Measurements from ENCODE around the gene FCGR1A.
"Not testable (repeated sequence)": the region's sequence is repeated elsewhere in the genome, so short reads cannot be mapped to it uniquely, and the experiment has no call there.

FCGR1A gene

DNA sequence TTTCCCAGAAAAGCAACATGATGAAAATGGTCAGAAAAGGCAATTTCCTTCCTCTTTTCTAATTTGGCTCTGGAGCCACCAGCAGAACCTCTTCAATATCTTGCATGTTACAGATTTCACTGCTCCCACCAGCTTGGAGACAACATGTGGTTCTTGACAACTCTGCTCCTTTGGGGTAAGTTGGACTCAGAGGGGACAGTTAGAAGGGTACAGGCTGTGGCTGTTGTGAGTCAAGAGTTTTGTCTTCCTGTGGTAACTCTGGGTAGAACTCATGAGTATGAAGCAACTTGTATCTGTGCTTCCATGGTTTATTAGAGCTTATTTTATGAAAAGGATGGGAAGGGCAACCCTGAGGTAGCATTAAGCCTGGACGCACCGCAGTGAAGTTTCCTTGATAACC, at the start of gene FCGR1A:
Gene FCGR1A, plus strand, starts transcription at position 95 of the 400 bp plus-strand sequence. Its CDS starts 50 bp downstream, at position 145.
- DNase-seq (ENCODE audit: extremely low spot score); POLR2A ChIA-PET; CTCF ChIA-PET: not testable (repeated sequence)

DNA sequence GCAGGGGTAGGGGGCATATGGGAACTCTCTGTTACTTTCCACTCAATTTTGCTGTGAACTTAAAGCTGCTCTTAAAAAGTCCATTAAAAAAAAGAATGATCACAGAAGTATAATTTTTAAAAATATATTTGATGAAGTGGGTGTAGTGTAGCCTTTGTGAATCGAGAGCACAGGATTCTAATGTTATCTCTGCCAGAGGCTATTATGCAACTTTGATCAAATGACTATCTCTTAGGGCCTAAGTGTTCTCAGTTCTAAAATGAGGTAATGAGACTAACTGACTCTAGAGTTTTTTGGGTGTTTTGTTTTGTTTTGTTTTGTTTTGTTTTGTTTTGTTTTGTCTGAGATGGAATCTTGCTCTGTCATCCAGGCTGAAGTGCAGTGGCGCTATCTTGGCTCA, 49.7 kb upstream of the FCGR1A start:
- POLR2A ChIA-PET; CTCF ChIA-PET; DNase-seq (ENCODE audit: extremely low spot score): not testable (repeated sequence)

DNA sequence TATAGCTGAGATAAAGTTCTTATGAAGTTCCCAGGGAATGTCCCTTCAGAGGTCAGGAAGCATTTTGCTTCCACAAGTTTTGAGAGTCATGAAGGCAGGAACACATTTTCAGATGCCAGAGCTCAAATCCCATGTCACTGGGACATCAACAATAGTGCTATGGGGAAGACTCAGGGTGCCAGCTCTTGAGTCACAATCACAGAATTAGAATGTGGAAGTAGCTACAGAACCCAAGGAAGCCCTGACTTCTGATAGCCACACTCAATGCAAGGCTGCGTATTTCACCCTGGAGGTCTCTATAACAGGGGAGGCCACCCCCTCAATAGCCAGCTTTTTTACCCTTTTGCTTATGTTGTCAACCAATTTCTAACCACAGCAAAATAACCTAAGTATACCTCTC, 47.8 kb upstream of the FCGR1A start:
- CTCF ChIA-PET; DNase-seq (ENCODE audit: extremely low spot score); POLR2A ChIA-PET: not testable (repeated sequence)

DNA sequence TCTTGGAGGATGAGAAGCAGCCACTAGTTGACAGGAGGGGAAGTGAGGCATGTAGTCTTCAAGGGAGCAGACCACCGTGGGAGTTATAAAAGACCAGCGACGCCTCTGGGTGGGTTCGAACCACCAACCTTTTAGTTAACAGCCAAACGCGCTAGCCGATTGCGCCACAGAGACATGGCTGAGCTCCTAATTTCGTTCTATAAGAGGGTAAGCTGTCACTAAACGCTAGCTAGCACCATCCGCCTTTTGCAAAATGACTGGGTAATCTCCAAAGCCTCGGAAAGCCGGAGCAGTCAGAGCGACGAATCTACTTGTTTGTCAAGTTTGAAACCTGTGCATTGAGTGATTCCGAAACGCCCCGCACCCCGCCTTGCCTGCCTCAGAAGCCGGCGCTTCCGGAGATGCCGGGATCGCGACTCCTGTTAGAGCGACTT, 42.3 kb upstream of the FCGR1A start:
- CTCF ChIA-PET; DNase-seq (ENCODE audit: extremely low spot score); POLR2A ChIA-PET: not testable (repeated sequence)

DNA sequence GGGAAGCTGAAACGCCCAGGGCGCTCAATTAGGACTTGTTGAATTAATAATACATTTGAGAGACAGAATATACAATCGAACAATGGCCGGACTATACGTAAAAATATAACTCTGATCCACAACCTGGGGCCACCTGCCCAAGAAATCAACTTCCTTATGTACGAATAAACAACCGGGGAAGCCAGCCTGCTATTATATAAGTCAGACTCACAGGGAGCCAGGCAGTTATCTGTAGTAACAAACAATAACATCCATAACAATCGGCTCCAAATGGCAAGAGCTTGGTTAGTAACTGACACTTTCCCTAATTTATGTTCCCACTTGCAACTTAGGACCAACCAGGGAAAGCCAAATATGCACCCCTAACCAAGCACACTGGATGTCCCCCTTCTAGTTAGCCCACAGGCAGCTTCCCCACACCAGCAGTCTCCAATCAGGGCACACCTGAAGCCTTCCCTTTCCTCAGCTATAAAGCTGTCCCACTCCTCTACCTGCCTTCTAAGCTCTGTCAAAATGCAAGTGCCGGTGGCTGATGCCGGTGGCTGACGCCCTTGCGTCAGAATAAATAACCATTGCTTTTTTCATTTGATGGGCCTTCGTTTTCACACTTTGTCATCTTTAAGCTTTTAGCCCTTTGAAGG, 41.8 kb upstream of the FCGR1A start:
- POLR2A ChIA-PET; CTCF ChIA-PET; DNase-seq (ENCODE audit: extremely low spot score): not testable (repeated sequence)

DNA sequence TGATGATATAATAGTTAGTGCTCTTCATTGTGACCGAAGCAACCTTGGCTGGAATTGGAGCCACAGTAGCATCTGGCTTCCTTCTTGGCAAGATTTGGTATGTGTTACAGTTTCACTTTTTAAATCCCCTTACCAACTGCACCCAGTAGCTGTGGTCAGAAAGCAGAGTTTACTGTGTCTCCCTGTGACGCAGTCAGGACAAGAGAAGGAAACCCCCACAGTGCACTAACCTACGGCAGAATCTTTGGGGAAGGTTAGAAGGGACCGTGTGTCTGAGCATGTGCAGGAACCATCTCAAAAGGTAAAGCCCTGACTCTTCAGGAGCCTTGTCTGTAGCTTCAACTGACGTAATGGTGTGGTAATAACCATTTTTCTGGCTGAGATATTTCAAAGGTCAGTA, 40.6 kb upstream of the FCGR1A start:
- POLR2A ChIA-PET; DNase-seq (ENCODE audit: extremely low spot score); CTCF ChIA-PET: not testable (repeated sequence)

DNA sequence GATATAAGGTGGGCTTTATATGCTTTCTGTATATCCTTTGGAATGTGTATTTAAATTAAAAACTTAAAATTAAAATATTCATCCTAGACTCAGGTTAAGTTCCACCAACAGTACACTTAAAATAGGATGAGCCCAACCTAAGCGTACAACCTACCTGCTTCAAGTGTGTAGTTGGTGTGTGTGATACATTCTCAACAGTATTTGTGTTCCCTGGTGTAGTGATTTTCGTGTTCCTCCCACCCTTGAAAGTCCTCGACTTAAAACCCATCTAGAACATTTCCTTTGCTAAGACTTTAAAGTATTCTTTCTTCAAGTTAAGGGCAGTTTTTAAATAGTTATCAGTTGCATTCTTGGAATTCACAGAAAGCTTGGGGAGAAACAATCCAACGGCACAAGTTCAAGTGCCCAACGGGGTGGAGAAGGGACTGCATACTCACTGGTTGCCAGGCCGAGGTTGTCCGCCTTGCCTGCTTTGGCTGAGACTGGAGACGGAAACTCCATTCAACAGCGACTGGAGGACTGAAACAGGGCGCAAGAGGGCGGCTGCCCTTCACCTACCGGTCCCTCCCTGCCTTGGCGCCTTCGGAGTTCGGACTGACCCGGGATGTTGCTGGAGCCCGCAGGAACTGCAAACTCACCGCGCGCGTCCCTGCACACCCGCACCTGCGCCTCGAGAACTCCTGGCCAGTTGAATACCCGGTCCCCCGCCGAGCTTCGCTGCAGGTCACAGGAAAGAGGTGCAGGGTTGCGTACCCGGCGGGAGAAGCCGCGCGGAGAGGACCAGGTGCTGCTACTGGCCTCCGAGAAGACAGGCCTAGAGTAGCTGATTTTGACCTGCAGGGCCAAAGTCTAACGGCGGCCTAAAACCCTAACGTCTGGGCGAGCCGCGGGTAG, 35.8 kb upstream of the FCGR1A start:
- CTCF ChIA-PET; POLR2A ChIA-PET; DNase-seq (ENCODE audit: extremely low spot score): not testable (repeated sequence)

DNA sequence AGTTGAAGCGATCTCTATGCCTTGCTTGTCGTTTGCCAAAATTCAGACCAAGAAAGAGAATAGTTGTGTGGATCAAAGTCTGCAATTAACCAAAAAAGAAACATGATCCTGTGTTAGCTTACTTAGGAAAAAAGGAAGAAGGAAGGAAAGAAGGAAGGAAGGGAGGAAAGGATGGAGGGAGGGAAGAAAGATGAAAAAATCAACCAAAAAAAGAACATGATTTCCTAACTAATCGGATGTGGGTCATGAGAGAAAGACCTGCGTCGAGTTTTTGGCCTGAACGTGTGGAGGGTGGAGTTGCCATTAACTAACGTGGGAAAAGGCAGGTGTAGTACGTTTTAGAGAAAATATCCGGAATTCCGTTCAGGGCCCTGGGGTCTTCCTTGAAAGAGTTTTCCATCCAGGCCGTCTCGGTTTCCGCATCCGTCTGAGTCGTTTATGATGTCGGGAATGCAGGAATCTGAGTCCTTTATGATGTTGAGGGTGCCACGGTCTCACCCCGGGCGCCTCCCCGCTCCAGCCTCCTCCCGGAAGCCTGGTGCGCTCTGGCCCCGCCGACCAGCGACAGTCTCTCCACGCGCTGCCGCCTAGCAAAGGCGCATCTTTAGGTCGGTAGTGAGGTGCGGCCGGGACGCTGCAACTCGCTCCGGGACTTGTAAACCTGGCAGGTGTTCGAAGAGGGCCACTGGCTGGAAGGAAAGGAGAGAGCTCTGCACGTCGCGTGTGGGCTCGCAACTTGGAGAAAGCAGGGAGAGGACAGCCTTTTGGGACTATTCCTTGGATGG, 34.9 kb upstream of the FCGR1A start:
- CTCF ChIA-PET; POLR2A ChIA-PET; DNase-seq (ENCODE audit: extremely low spot score): not testable (repeated sequence)

DNA sequence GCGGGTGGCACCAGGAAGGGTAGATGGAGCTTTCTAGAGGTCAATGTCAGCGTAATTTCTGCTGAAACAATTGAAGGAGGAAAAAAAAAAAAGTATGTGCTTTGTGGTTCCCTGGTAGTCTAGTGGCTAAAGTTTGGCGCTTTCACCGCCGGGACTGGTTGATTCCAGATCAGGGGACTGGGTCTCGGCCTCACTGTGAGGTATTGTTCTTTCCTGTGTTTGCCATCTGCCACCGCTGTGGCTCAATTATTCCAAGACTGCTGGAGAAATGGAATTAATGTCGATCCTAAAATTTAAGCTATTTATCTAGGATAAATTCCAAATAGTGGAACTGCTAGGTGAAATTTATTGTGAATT, 34.4 kb upstream of the FCGR1A start:
- CTCF ChIA-PET; DNase-seq (ENCODE audit: extremely low spot score); POLR2A ChIA-PET: not testable (repeated sequence)

DNA sequence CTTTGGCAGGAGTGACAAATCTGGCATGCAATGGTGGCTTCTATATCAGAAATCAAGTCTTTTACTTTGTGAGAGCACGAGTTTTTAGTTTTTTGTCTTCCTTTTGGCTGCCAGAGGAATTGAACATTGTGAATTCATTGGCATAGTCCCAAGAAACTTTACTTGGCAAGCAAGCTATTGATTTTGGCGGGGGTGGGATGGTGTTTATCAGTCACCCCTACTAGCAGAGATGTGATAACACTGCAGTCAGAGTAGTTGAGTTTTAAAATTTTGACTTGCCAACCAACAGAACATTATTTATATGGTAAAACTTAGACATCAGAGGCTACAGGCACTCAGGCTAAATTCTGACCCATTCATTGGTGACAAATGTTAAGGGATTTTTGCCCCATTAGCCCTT, 31.9 kb upstream of the FCGR1A start:
- POLR2A ChIA-PET; CTCF ChIA-PET; DNase-seq (ENCODE audit: extremely low spot score): not testable (repeated sequence)

DNA sequence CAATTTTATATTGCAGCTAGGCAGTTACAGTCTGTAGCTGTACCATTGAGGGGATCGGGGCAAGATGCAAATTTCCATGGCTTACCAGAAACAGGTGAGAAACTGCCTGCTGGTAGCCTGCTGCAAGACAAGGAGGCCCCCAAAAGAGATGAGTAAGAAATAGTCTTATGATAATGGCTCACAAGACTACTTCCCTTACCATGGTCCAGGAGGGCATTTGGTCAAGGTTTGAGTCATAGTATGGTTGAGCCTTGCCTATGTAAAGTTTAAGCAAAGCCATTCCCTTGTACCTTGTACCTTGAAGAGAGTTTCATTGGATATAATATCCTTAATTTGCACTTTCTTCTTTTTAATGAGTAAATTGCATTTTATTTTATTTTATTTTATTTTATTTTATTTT, 30.3 kb upstream of the FCGR1A start:
- DNase-seq (ENCODE audit: extremely low spot score); POLR2A ChIA-PET; CTCF ChIA-PET: not testable (repeated sequence)

DNA sequence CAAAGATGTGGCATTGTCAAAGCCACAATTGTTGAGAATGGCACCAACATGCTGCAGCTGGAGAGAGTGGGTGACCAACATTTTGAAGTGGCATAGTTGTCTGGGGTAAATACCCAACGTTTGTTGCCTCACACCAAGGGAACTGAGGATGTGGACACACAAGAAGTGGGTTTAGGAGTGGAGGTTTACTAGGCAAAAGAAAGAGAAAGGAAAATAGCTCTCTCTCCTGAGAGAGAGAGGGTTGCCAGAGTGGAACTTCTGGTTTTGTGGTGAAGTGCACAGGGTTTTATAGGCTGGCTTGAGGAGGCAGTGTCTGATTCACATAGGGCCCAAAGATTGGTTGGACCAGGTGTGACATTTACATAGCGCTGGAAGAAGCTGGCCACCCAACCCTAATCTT, 29.0 kb upstream of the FCGR1A start:
- DNase-seq (ENCODE audit: extremely low spot score); POLR2A ChIA-PET; CTCF ChIA-PET: not testable (repeated sequence)

DNA sequence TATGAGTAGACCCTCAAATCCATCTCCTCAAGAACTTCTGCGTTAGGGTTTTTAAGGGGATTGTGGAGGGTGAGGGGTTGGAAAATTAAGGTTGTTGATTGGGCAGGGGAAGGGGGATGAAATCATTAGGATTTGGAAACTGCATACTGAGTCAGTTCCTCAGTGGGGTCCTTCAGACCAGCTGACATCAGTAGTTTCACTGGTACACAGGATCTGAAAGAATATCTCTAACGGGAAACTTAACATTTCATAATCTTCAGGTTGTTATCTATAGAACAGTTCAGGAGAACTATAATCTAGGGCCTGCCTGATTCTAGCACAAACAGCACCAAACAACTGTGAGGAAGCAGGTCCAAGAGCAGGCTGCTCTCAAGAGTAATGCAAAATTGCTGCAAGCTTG, 27.2 kb upstream of the FCGR1A start:
- CTCF ChIA-PET; DNase-seq (ENCODE audit: extremely low spot score); POLR2A ChIA-PET: not testable (repeated sequence)

DNA sequence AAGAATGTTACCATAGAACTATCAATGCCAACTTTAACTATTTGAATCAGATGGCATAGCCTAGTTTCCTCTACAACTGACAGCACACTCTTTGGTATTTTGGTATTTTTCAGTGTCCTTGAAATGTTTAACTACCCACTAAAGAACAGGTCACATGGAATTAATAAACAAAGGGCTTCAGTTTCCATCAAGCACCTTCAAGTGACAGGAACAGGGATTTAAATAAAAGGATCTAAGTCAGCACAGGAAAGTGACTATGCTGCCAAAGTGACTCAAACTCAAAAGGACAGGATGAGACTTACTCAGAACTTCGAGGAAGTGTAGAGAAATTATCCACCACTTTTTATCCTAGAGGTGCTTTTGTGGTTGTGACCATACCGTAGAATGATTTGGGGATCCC, 20.2 kb upstream of the FCGR1A start:
- POLR2A ChIA-PET; DNase-seq (ENCODE audit: extremely low spot score); CTCF ChIA-PET: not testable (repeated sequence)

DNA sequence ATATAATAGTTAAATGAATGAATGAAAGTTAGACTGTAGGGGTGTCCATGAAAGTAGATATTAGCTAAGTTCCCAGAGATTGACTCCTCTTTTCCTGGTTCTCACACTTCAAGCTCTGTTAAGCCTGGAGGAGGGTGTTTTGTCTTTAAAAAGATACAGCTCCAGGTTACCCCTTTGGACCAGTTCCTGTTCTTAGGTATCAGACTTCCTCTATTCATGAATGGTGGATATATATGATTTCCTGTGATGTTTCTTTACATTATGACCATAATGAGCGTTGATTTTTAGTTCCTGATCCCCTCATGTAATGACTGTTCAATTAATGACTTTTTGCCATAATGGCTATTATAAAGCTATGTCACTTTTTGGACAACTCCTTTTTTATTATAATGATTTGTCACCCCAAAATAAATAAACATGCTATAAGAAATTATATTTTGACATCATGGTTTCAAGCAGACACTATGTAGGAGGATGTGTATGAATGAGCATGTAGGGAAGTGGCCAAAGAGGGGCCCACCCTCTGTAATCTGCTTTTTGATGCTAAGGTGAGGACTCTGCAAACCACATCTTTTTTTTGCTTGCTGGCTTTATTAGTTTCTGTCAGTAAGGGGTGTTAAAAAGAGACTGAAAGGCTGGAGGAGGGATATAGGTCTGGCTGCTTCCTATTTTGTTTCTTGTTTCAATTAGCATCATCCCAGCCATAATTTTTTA, 18.2 kb upstream of the FCGR1A start:
- DNase-seq (ENCODE audit: extremely low spot score); POLR2A ChIA-PET; CTCF ChIA-PET: not testable (repeated sequence)

DNA sequence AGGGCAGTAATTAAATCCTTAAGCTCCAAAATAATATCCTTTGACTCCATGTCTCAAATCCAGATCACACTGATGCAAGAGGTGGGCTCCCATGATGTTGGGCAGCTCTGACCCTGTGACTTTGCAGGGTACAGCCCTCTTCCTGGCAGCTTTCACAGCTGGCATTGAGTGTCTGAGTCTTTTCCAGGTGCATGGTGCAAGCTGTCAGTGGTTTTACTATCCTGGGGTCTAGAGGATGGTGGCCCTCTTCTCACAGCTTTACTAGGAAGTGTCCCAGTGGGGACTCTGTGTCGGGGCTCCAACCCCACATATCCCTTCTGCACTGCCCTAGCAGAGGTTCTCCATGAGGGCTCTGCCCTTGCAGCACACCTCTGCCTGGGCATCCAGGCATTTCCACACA, 16.3 kb upstream of the FCGR1A start:
- CTCF ChIA-PET; POLR2A ChIA-PET; DNase-seq (ENCODE audit: extremely low spot score): not testable (repeated sequence)

DNA sequence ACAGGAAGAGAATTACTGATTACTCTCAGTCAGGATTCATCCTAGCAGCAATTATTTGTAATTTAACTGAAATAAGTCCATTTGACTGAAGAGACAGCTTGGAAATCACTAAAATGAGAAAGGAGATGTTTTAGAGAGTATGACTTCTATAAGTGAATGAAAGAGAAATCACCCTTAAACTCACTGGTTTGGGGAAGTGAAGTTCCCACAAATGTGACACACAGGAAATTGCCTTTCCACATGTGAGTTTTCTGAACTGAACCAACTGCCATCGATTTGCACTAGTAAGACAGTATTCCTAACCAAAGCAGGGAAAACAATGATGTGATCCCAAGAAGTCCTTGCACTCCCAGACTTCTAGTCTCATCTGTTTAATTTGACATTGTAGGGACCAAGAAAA, 13.3 kb upstream of the FCGR1A start:
- CTCF ChIA-PET; DNase-seq (ENCODE audit: extremely low spot score); POLR2A ChIA-PET: not testable (repeated sequence)

DNA sequence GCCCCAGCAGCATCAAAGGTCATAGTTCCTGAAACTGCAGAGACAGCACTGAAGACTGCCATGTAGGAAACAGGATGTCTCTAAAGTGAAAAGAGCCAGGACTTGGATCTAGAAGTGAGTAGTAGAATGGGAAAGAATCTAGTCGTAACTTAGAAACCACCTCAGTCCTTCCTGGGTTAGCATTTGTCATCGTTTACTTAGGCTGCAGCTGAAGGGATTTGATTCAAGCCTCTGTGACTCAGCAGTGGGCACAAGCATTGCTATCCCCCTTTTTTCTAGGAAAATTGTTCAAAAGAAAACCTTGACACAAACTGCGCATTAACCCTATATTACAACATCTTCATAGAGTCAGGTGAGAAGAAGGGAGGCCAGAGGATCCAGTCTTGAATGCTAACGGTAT, 11.8 kb upstream of the FCGR1A start:
- CTCF ChIA-PET; DNase-seq (ENCODE audit: extremely low spot score); POLR2A ChIA-PET: not testable (repeated sequence)
